ENCODE measurements around the gene IGFL4. TPM values are rescaled to one million over a fixed set of nuclear protein-coding genes. Genes with fewer than 3 reads are reported as not detected.

The IGFL4 gene
- total RNA-seq, 2 donors from 2014 or later = not detected

DNA sequence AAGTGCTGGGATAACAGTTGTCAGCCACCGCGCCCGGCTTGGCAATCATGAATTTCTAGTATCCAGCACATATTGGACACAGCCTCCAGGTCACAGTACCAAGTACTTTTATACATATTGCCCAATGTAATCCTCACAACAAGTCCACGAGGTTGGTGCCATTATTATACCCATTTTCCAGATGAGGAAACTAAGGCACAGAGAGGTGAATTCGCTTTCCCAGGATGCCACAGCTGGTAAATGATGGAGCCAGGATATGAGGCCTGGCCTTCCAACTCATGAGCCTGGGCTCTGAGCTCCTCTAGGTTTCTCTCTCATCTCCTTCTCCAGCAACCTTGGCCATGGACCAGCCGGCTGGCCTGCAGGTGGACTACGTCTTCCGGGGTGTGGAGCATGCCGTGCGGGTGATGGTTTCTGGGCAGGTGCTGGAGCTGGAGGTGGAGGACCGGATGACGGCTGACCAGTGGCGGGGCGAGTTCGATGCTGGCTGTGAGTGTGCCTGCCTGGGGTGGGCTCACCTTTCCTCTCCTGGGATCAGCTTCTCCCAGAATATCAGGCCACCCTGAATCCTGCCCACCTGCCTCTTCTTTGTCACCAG is 38.0 kb downstream of the IGFL4 start:
- ATAC-seq = no peak
- DNase-seq = no peak

DNA sequence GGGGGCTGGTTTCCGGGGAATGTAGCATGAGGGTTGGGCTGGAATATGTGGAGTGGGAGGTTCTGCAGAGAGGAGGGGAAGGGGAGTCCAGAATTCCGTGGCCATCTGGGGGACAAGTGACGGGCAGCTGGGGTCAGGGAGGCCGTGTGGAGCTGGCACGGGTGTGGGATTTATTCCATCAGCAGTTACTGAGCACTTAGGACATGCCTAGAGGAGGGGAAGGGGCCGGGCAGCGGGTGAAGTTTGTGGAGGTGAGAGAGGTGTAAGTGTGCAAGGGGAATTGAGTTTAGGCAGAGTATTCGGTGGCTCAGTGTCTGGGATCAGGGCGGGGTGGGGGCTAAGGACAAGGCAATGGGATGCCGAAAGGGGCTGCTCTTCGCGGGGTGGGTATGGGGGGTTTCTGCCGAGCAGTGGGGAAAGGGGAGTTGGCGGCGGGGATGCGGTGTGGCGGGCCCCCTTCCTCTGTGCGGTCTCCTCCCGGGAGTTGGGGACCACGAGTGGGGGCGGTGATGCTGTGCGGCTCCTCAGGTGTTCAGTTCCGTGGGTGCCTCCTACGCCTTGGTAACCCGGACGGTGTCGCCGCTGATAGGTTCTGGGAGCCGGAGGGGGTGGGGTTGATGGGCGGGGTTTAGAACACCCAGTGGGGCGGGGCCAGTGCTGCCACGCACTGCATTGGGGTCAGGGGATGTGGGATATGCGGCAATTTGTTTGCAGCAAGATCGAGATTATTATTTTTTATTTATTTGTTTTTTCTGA is 40.1 kb downstream of the IGFL4 start:
- DNase-seq = peak; percentile 51
- peak; percentile 64 to 67 for ATAC-seq
- intact Hi-C loops (cut with DNase I) = no loop called here

More for the DNA sequence above, 38.0 kb downstream of the IGFL4 start:
- intact Hi-C loops (cut with DNase I) = no loop called here

DNA sequence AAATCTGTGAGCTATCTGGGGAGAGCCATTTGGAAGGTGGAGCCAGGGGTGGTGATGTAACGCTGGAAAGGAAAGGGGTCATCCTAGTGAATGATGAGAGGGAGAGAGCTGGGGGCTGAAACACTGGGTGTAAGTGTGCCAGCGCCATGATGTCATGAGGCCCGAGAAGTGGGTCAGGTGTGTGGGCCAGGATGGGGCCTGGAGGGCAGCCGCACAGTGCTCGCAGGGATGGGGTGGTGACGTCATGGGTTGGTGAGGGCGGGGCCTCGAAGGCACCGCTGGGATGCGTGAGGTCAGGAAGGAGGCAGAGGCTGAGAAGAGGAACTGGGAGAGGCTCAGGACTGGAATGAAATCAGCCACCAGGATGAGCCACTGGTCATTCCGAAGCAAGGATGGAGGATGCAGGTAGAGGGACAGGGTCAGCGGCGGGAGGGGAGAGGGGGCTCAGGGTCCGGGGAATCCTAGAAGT is 41.1 kb downstream of the IGFL4 start:
- DNase-seq (peak; percentile 39), ATAC-seq (no peak)
- intact Hi-C loops (cut with DNase I) = no loop called here

DNA sequence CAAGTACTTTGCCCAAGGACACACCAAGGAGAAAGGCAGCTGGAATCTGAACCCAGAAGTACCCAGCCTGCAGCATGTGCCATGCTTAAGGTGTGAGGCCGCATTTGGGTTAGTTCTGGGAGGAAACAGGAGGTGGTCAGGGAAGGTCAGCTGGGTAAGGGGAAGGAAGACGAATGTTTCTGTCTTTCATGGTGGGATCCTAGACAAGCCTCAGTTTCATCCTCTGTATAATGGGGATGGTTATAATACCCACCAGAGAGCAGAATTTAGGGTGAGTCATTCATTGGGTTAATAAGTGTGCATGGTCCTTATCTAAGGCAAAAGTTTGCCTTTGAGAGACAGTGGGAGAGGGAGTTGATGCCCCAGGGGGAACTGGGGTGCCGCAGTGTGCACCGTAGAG is 42.0 kb downstream of the IGFL4 start:
- ATAC-seq (no peak), DNase-seq (no peak)
- intact Hi-C loops (cut with DNase I) = no loop called here

DNA sequence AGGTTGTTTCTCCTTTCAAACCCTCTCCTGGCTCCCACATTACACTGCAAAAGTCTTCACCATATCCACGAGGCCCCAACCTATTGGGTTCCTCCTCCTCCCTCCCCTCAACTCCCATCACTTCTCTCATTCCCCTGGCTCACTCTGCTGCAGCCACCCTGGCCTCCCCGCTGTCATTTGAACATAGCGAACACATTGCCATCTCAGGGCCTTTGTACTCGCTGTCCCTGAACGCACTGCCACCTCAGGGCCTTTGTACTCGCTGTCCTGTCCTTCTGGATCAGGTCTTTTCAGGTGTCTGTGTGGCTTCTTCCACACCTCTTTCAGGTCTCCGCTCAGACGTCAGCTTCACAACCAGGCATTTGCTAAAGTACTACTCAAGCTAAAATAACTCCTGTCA is 43.9 kb downstream of the IGFL4 start:
- intact Hi-C loops (cut with DNase I) = no loop called here

DNA sequence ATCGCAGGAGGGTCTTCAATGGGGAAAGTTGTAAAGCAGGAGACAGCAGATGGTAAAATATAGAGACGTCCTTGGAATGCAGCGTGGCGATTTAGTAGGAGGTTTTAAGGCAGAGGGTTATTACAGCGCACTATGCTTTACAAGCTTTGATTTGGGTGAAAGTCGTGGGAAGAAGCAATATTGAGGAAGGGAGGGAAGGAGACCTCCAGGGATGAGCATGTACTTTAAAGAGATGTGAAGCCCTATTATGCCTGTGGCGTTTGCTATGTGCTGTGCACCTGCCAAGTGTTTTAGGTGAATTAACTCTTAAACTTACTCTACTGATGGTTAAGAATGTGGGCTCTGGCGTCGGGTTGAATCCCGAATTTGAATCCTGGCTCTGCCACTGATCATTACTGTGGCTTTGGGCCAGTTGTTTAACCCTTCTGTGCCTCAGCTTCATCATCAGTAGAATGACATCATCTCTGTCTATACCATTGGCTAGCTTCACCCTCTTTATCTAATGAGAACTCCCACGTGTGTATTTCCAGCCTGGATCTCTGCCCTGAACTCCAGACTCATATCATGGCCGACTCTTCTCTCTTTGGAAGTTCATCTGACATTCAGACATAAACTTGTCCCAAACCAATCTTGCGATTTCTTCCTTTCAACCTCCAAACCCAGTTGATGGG is 45.0 kb downstream of the IGFL4 start:
- ATAC-seq = peak in 1 of 2 donors; percentile 5
- no peak for DNase-seq
- intact Hi-C loops (cut with DNase I) = no loop called here

More for the DNA sequence above, 43.9 kb downstream of the IGFL4 start:
- ATAC-seq = no peak
- no peak for DNase-seq

DNA sequence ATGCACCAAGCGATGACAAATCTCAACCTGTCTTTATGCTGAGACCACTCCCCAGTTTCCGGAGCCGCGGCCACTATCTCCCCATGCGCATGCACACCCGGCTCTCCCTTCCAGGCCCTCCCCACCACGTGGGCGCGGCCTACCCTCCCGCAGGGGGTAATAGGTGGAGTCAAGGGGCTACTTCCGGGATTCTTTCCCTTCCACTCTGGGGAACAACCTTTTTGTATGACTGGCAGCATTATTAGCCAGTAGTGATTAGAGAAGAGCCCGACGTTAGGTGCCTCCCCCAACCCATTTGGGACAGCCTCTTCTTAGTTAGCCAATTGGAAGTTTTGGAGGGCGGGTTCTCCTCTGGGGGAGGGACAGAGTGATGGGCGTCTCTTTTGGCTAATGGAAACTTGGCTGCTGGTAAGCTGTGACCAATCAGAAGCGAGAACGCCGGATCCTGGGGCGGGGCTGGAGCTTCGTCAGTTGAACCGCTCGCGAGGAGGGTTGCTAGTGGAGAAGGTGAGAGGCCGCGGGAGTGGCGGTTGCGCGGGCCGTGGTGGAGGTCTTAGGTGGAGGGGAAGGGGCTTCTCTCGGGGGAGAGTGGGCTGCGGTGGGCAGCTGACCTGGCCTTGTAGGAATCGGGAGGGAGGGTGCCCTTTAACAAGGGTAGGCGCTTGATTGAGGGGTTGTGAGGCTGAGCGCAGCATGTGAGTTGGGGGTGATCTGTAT is 45.6 kb downstream of the IGFL4 start, which contains the start of gene CCDC61:
Gene CCDC61 (plus strand): TSS at position 470 of the 717 bp plus-strand sequence. CDS start 7,552 bp downstream, outside the sequence.
- intact Hi-C loops (cut with DNase I) = no loop called here
- peak; percentile 94 for DNase-seq
- peak; percentile 98 to 99 for ATAC-seq

DNA sequence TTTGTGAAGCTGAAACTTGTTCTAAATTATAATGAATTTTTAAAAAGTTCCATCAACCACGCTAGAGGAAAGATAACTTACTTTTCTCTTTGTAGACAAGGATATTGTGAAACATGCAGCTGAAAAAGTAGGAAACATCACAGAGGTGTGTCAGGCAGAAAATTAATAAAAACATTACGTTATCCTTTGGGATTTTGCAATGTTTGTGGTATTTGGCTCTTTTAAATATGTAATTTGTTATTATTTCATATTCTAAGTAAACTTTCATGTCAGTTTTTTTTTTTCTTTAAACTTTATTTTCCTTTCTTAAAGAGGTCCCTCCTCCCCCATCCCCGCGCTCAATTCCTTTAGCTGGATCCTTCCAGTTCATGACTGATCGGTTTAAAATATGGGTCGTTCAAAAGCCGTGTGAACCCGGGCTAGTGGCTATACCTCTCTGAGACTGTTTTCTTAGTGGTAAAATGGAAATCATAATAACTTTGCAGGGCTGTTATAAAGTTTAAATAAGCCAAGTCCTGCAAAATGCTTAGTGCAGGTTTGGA is 46.3 kb downstream of the IGFL4 start:
- no peak for DNase-seq
- ATAC-seq = peak in 1 of 2 donors; percentile 5
- intact Hi-C loops (cut with DNase I) = no loop called here

DNA sequence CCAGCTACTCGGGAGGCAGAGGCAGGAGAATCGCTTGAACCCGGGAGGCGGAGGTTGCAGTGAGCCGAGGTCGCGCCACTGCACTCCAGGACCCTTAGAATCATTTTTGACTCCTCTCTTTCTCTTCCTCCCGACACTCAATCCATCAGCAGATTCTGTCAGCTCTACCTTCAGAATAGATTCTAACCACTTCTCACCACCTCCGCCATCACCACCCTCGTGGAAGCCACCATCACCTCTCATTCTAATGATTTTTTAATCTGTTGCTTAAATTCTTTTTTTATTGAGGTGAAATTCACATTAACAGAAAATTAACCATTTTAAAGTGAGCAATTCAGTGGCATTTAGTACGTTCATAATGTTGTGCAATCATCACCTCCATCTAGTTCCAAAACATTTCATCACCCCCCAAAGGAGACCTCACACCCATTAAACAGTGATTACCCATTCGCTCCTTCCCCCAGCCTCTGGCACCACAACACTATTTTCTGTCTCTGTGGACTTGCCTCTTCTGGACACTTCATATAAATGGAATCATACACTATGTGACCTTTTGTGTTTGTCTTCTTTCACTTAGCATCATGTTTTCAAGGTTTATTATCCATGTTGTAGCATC is 50.6 kb downstream of the IGFL4 start:
- DNase-seq (no peak), ATAC-seq (no peak)
- intact Hi-C loops (cut with DNase I) = no loop called here

Small RNAs within 50 kb of the gene (microRNA-seq; reads per million reads assigned to microRNA genes)
- 93.4 to 105 reads per million in 2 donors for gene MIR769

Other genes starting within 250 kb of the IGFL4 start
- 10 to 100 TPM; 55.3 to 57.7 TPM for gene DMWD, start 248.2 kb downstream of the IGFL4 start, total RNA-seq
- not detected for gene RSPH6A, start 225.7 kb downstream of the IGFL4 start, total RNA-seq
- 10 to 100 TPM; 29.0 to 29.6 TPM for gene SYMPK, start 177.9 kb downstream of the IGFL4 start, total RNA-seq
- not detected for gene FOXA3, start 176.7 kb downstream of the IGFL4 start, total RNA-seq
- 10 to 100 TPM; 18.3 to 21.3 TPM for gene IRF2BP1, start 154.9 kb downstream of the IGFL4 start, total RNA-seq
- 10 to 100 TPM in 1 of 2 donors, 1 to 10 TPM in 1; 9.3 to 12.8 TPM for gene MYPOP, start 138.4 kb downstream of the IGFL4 start, total RNA-seq
- gene NANOS2, start 126.2 kb downstream of the IGFL4 start, total RNA-seq = not detected
- 1 to 10 TPM; 4.2 to 5.8 TPM for gene NOVA2, start 67.1 kb downstream of the IGFL4 start, total RNA-seq
- gene CCDC61, start 45.5 kb downstream of the IGFL4 start, total RNA-seq = 10 to 100 TPM; 10.0 to 10.8 TPM
- gene PGLYRP1, start 17.9 kb downstream of the IGFL4 start, total RNA-seq = under 1 TPM in 1 of 2 donors, not detected in 1; 0.32 TPM
- gene IGFL3, start 83.7 kb upstream of the IGFL4 start, total RNA-seq = not detected
- not detected for gene IGFL2, start 107.2 kb upstream of the IGFL4 start, total RNA-seq
- gene IGFL1, start 188.7 kb upstream of the IGFL4 start, total RNA-seq = not detected

Data from left cardiac atrium (tissue), 4 donors.